Posterior cingulate gyrus (tissue), 11 donors: ENCODE data around the gene INPPL1.
"Not testable (repeated sequence)": the region's sequence is repeated elsewhere in the genome, so short reads cannot be mapped to it uniquely, and the experiment has no call there.

Source experiments
- DNase-seq, 10 donors: peaks; one replicate each; pipeline versions ENCODE4 v3.0.0 to v3.0.0-alpha.2; 2020 to 2021; ENCODE audit warnings: mixed read lengths in 3 of 10
- intact Hi-C: fragments of 100-400 bp; cut with DNase I; formaldehyde crosslinking; loops from one replicate; pipeline ENCODE4 v1.15.1; 2023

Gene INPPL1

GRCh38 chr11:72266960-72267359, 42.4 kb downstream of the INPPL1 start:
- DNase-seq, intact Hi-C loops: not testable (repeated sequence)

- DNase-seq = no peak
- intact Hi-C loops = no loop called here
These were observed 43.5 kb downstream of the INPPL1 start for GRCh38 chr11:72267956-72268617.

GRCh38 chr11:72271980-72272379, 47.4 kb downstream of the INPPL1 start:
- intact Hi-C loops = no loop called here
- DNase-seq = no peak

- no peak for DNase-seq
- intact Hi-C loops = no loop called here
These were observed 49.9 kb downstream of the INPPL1 start for GRCh38 chr11:72274435-72274834.

- intact Hi-C loops = no loop called here
- no peak for DNase-seq
These were observed 54.3 kb downstream of the INPPL1 start for GRCh38 chr11:72278905-72279304.

GRCh38 chr11:72280037-72280436, 55.5 kb downstream of the INPPL1 start:
- DNase-seq = no peak
- intact Hi-C loops = no loop called here

- intact Hi-C loops = no loop called here
- DNase-seq = no peak
These were observed 56.3 kb downstream of the INPPL1 start for GRCh38 chr11:72280726-72281315.

- intact Hi-C loops = no loop called here
- no peak for DNase-seq
These were observed 59.4 kb downstream of the INPPL1 start for GRCh38 chr11:72283947-72284346.

- intact Hi-C loops = no loop called here
- no peak for DNase-seq
These were observed 62.7 kb downstream of the INPPL1 start for GRCh38 chr11:72287293-72287692.
